Liver (tissue), 9 donors: ENCODE results near the gene DNASE2. TPM values are rescaled to one million over a fixed set of nuclear protein-coding genes. Genes with fewer than 3 reads are reported as not detected.

Experiments
- DNase-seq: peaks from one replicate; pipeline ENCODE4 v3.0.0-alpha.2; 2017; ENCODE audit warnings: low spot score
- H3K27ac ChIP-seq, 2 donors: one replicate each; pipeline ENCODE4 v1.7.0; 2013; ENCODE audit warnings: inconsistent platforms in 2 of 2, low read length in 2 of 2, control low read depth in 1 of 2, low read depth in 1 of 2, mild to moderate bottlenecking in 1 of 2
- H3K27me3 ChIP-seq, 4 donors: one replicate each; pipeline versions ENCODE4 v1.6.1 to v1.7.0; 2013; ENCODE audit warnings: low read length in 3 of 4, inconsistent platforms in 1 of 4, mild to moderate bottlenecking in 1 of 4, moderate library complexity in 1 of 4; ENCODE audit not compliant: control insufficient read depth in 4 of 4, insufficient read depth in 4 of 4
- H3K36me3 ChIP-seq, 4 donors: one replicate each; pipeline versions ENCODE4 v1.6.1 to v1.7.0; 2013; ENCODE audit warnings: low read length in 3 of 4, mild to moderate bottlenecking in 3 of 4, low read depth in 1 of 4, moderate library complexity in 1 of 4; ENCODE audit not compliant: control insufficient read depth in 4 of 4, insufficient read depth in 3 of 4
- H3K4me1 ChIP-seq, 4 donors: one replicate each; pipeline versions ENCODE4 v1.6.1 to v1.7.0; 2013; ENCODE audit warnings: low read length in 3 of 4, mild to moderate bottlenecking in 3 of 4, moderate library complexity in 1 of 4; ENCODE audit not compliant: control insufficient read depth in 4 of 4, insufficient read depth in 4 of 4
- H3K4me3 ChIP-seq, 3 donors: one replicate each; pipeline versions ENCODE4 v1.6.1 to v1.7.0; 2013; ENCODE audit warnings: low read length in 3 of 3, control low read depth in 1 of 3, low read depth in 1 of 3, mild to moderate bottlenecking in 1 of 3
- H3K9ac ChIP-seq, 2 donors: one replicate each; pipeline ENCODE4 v1.7.0; 2013; ENCODE audit warnings: low read length in 2 of 2, mild to moderate bottlenecking in 2 of 2, moderate library complexity in 2 of 2, control low read depth in 1 of 2, low read depth in 1 of 2
- H3K9me3 ChIP-seq, 4 donors: one replicate each; pipeline versions ENCODE4 v1.6.1 to v1.7.0; 2013; ENCODE audit warnings: low read length in 3 of 4; ENCODE audit not compliant: control insufficient read depth in 4 of 4
- EGR1 ChIP-seq, 2 donors: IDR thresholded peaks; 2 replicates each; pipeline ENCODE4 v1.6.1; 2016 to 2018; ENCODE audit warnings: antibody characterized with exemption in 2 of 2, low read depth in 2 of 2
- FOXA1 ChIP-seq: IDR thresholded peaks from 2 replicates; pipeline ENCODE4 v1.6.1; 2016; ENCODE audit warnings: antibody characterized with exemption
- FOXA2 ChIP-seq: IDR thresholded peaks from 2 replicates; pipeline ENCODE4 v1.6.1; 2016; ENCODE audit warnings: antibody characterized with exemption
- GABPA ChIP-seq, 2 donors: IDR thresholded peaks in 1 of 2; conservative IDR thresholded peaks in 1 of 2; 2 replicates each; pipeline ENCODE4 v1.6.1; 2016; ENCODE audit warnings: antibody characterized with exemption in 2 of 2, mild to moderate bottlenecking in 1 of 2, moderate library complexity in 1 of 2
- HNF4A ChIP-seq, 2 donors: conservative IDR thresholded peaks; 2 replicates each; pipeline ENCODE4 v1.6.1; 2016; ENCODE audit warnings: antibody characterized with exemption in 2 of 2, mild to moderate bottlenecking in 2 of 2
- HNF4G ChIP-seq: IDR thresholded peaks from 2 replicates; pipeline ENCODE4 v1.6.1; 2016; ENCODE audit warnings: antibody characterized with exemption
- JUND ChIP-seq, 2 donors: IDR thresholded peaks; 2 replicates each; pipeline ENCODE4 v1.6.1; 2016; ENCODE audit warnings: antibody characterized with exemption in 2 of 2
- NR2F2 ChIP-seq: IDR thresholded peaks from 2 replicates; pipeline ENCODE4 v1.6.1; 2016; ENCODE audit warnings: antibody characterized with exemption
- RAD21 ChIP-seq, 2 donors: IDR thresholded peaks; 2 replicates each; pipeline ENCODE4 v1.6.1; 2016; ENCODE audit warnings: antibody characterized with exemption in 2 of 2, mild to moderate bottlenecking in 2 of 2
- RXRA ChIP-seq, 2 donors: IDR thresholded peaks; 2 replicates each; pipeline ENCODE4 v1.6.1; 2017 to 2018; ENCODE audit warnings: antibody characterized with exemption in 2 of 2, mild to moderate bottlenecking in 1 of 2
- SP1 ChIP-seq: IDR thresholded peaks from 2 replicates; pipeline ENCODE4 v1.6.1; 2018; ENCODE audit warnings: antibody characterized with exemption, mild to moderate bottlenecking
- TAF1 ChIP-seq: conservative IDR thresholded peaks from 2 replicates; pipeline ENCODE4 v1.6.1; 2016; ENCODE audit warnings: antibody characterized with exemption, mild to moderate bottlenecking
- YY1 ChIP-seq: IDR thresholded peaks from 2 replicates; pipeline ENCODE4 v1.6.1; 2016; ENCODE audit warnings: antibody characterized with exemption, mild to moderate bottlenecking
- WGBS: extraction: QIAGEN DNeasy Blood & Tissue Kit; methylation state at CpG from one replicate; pipeline ENCODE4 v1.1.7; 2013; 5-methylcytosine and 5-hydroxymethylcytosine counted together
- polyA plus RNA-seq, 2 donors: library from polyadenylated mRNA; stranded (reverse) in 1 of 2; unstranded in 1 of 2; fragments of 200-250 nt in 1 of 2; fragments of >200 nt in 1 of 2; fragmentation: Nextera tagmentation in 1 of 2; extraction: Ambion mirVana in 1 of 2; gene quantifications; one replicate each; pipeline versions ENCODE4 v1.2.1 to v1.2.3, GENCODE V29; 2013 to 2015
- total RNA-seq, 2 donors: library from RNA; depleted of rRNA; stranded (reverse); fragments of >200 nt; gene quantifications; one replicate each; pipeline ENCODE4 v1.2.3, GENCODE V29; 2014
- TF ChIP-seq, protein P1 (sequence below): fragments of 150-350 bp; IDR thresholded peaks from 2 replicates; pipeline ENCODE4 v1.5.1; 2017; ENCODE audit warnings: improper control_type of control experiment, low read depth, low read length; ENCODE audit not compliant: missing input control
- TF ChIP-seq, protein P2 (sequence below): IDR thresholded peaks from 2 replicates; pipeline ENCODE4 v1.6.1; 2016; ENCODE audit warnings: antibody characterized with exemption
- TF ChIP-seq, protein P3 (sequence below): IDR thresholded peaks from 2 replicates; pipeline ENCODE4 v1.6.1; 2016; ENCODE audit warnings: antibody characterized with exemption, mild to moderate bottlenecking
- TF ChIP-seq, protein P4 (sequence below): IDR thresholded peaks from 2 replicates; pipeline ENCODE4 v1.6.1; 2016; ENCODE audit warnings: antibody characterized with exemption
- TF ChIP-seq, protein P5 (sequence below): IDR thresholded peaks from 2 replicates; pipeline ENCODE4 v1.6.1; 2016; ENCODE audit warnings: antibody characterized with exemption
- donor health status: healthy.
- donor health status: healthy.
- donor health status: healthy.
- donor health status: healthy.
- donor health status: healthy.

DNASE2 gene
- total and polyA plus RNA-seq, 4 donors: 11.3 to 18.4 (median 12.8) TPM

DNA sequence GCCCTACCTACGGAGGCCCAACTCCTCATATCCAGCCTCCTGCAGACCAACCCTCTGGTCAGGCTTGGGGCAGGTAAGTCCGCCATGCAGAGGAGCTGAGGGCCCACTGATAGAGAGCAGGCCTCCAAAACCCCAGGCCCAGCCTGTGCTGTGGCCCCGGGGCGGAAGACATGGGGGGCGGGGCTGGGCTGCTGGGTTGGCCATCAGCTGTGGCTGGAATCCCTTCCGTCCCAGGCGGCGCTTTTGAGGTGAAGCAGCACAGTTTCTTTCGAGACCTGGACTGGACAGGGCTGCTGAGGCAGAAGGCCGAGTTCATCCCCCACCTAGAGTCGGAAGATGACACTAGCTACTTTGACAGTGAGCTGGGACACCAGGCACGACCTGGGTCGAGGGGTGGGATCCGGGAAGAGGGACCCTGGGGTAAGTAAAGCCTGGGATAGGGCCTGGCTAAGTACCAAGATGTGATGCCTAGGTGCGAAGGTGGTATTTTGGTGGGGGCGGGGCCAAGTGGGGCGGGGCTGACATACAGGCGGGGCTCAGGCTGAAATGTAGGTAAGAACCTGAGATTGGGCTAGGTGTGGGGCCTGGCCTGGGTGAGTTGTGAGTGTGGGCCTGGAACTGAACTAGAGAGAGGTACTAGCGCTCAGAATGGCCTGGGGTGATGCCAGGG lies 15.4 kb downstream of the DNASE2 start:
- H3K4me1 ChIP-seq: peaks cover 0 to 8% (median 5%) of the 10 kb centered on the region in 4 donors

DNA sequence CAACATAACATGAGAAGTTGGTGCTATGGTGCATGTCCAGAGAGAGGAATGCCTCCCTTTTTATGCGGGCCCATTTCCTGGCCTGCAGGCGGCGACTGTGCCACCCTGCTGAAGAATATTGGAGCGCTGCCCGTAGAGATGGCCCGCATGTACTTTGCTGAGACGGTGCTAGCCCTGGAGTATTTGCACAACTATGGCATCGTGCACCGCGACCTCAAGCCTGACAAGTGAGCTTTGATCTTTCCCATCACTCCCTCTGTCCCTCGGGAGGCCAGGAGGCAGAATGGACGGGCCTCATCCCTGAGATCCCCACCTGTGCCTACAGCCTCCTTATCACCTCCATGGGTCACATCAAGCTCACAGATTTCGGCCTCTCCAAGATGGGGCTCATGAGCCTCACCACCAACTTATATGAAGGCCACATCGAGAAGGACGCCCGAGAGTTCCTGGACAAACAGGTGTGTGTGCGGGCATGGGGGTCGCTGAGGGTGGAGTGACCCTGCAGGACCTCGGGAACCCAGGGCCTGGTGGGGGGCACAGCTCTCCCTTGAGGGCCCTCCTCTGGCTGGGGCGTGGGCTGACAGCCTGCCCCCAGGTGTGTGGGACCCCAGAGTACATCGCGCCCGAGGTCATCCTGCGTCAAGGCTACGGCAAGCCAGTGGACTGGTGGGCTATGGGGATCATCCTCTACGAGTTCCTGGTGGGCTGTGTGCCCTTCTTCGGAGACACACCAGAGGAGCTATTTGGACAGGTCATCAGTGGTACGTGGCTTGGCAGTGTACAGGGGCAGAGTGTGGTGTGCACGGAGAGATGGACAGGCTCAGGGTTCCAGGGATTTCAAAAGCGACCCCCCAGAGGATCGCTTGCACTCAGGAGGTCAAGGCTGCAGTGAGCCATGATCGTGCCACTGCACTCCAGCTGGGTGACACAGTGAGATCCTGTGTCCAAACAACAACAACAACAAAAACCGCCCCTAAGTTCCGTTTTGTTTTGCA lies 16.2 kb downstream of the DNASE2 start:
- 75% methylated on average over 34 of the region's 34 CpGs for WGBS

More for the DNA sequence above, 15.4 kb downstream of the DNASE2 start:
- Histone ChIP-seq H3K36me3 (no peaks in the 10 kb centered on the region), H3K27ac (no peak overlapping the region), H3K9me3 (no peaks in the 10 kb centered on the region), H3K4me3 (no peak overlapping the region), H3K9ac (no peak overlapping the region), H3K27me3 (no peaks in the 10 kb centered on the region)
- no peak for TF ChIP-seq FOXA2
- TF ChIP-seq GABPA (IDR thresholded peaks at IDR 0.05 in 1 of 2, conservative IDR thresholded peaks at IDR 0.05 in 1 of 2): no peak
- TF ChIP-seq TAF1: no peak
- TF ChIP-seq HNF4G: no peak
- 85% methylated on average over 19 of the region's 19 CpGs for WGBS
- DNase-seq: no peak

More for the DNA sequence above, 16.2 kb downstream of the DNASE2 start:
- Histone ChIP-seq H3K4me3 (no peak overlapping the region), H3K9ac (no peak overlapping the region), H3K4me1 (peaks cover 0 to 8% (median 5%) of the 10 kb centered on the region in 4 donors), H3K27me3 (no peaks in the 10 kb centered on the region), H3K27ac (no peak overlapping the region), H3K36me3 (no peaks in the 10 kb centered on the region), H3K9me3 (no peaks in the 10 kb centered on the region)
- no peak for DNase-seq
- TF ChIP-seq RXRA (IDR thresholded peaks at IDR 0.05): peak in 1 of 2 donors; percentile 42
- peak in 1 of 2 donors; percentile 41 for TF ChIP-seq GABPA (IDR thresholded peaks at IDR 0.05 in 1 of 2, conservative IDR thresholded peaks at IDR 0.05 in 1 of 2)
- TF ChIP-seq JUND (IDR thresholded peaks at IDR 0.05): no peak
- no peak for TF ChIP-seq EGR1 (IDR thresholded peaks at IDR 0.05; ENCODE audit: low read depth in 2 of 2)
- TF ChIP-seq, protein P1, sequence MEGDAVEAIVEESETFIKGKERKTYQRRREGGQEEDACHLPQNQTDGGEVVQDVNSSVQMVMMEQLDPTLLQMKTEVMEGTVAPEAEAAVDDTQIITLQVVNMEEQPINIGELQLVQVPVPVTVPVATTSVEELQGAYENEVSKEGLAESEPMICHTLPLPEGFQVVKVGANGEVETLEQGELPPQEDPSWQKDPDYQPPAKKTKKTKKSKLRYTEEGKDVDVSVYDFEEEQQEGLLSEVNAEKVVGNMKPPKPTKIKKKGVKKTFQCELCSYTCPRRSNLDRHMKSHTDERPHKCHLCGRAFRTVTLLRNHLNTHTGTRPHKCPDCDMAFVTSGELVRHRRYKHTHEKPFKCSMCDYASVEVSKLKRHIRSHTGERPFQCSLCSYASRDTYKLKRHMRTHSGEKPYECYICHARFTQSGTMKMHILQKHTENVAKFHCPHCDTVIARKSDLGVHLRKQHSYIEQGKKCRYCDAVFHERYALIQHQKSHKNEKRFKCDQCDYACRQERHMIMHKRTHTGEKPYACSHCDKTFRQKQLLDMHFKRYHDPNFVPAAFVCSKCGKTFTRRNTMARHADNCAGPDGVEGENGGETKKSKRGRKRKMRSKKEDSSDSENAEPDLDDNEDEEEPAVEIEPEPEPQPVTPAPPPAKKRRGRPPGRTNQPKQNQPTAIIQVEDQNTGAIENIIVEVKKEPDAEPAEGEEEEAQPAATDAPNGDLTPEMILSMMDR: peak; percentile 40
- TF ChIP-seq, protein P2, sequence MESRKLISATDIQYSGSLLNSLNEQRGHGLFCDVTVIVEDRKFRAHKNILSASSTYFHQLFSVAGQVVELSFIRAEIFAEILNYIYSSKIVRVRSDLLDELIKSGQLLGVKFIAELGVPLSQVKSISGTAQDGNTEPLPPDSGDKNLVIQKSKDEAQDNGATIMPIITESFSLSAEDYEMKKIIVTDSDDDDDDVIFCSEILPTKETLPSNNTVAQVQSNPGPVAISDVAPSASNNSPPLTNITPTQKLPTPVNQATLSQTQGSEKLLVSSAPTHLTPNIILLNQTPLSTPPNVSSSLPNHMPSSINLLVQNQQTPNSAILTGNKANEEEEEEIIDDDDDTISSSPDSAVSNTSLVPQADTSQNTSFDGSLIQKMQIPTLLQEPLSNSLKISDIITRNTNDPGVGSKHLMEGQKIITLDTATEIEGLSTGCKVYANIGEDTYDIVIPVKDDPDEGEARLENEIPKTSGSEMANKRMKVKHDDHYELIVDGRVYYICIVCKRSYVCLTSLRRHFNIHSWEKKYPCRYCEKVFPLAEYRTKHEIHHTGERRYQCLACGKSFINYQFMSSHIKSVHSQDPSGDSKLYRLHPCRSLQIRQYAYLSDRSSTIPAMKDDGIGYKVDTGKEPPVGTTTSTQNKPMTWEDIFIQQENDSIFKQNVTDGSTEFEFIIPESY: no peak
- TF ChIP-seq FOXA2: no peak
- TF ChIP-seq, protein P3, sequence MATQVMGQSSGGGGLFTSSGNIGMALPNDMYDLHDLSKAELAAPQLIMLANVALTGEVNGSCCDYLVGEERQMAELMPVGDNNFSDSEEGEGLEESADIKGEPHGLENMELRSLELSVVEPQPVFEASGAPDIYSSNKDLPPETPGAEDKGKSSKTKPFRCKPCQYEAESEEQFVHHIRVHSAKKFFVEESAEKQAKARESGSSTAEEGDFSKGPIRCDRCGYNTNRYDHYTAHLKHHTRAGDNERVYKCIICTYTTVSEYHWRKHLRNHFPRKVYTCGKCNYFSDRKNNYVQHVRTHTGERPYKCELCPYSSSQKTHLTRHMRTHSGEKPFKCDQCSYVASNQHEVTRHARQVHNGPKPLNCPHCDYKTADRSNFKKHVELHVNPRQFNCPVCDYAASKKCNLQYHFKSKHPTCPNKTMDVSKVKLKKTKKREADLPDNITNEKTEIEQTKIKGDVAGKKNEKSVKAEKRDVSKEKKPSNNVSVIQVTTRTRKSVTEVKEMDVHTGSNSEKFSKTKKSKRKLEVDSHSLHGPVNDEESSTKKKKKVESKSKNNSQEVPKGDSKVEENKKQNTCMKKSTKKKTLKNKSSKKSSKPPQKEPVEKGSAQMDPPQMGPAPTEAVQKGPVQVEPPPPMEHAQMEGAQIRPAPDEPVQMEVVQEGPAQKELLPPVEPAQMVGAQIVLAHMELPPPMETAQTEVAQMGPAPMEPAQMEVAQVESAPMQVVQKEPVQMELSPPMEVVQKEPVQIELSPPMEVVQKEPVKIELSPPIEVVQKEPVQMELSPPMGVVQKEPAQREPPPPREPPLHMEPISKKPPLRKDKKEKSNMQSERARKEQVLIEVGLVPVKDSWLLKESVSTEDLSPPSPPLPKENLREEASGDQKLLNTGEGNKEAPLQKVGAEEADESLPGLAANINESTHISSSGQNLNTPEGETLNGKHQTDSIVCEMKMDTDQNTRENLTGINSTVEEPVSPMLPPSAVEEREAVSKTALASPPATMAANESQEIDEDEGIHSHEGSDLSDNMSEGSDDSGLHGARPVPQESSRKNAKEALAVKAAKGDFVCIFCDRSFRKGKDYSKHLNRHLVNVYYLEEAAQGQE: no peak
- TF ChIP-seq, protein P4, sequence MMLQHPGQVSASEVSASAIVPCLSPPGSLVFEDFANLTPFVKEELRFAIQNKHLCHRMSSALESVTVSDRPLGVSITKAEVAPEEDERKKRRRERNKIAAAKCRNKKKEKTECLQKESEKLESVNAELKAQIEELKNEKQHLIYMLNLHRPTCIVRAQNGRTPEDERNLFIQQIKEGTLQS: no peak
- TF ChIP-seq, protein P5, sequence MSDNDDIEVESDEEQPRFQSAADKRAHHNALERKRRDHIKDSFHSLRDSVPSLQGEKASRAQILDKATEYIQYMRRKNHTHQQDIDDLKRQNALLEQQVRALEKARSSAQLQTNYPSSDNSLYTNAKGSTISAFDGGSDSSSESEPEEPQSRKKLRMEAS: no peak
- TF ChIP-seq HNF4G: no peak
- TF ChIP-seq TAF1: no peak
- TF ChIP-seq SP1: no peak
- TF ChIP-seq FOXA1: no peak
- TF ChIP-seq NR2F2: no peak
- peak; percentile 44 for TF ChIP-seq YY1
- TF ChIP-seq RAD21 (IDR thresholded peaks at IDR 0.05): peak; percentile 35 to 78
- TF ChIP-seq HNF4A (conservative IDR thresholded peaks at IDR 0.05): peak; percentile 19 to 69
